Activated naive CD4-positive, alpha-beta T cell (primary cell): ENCODE results near the gene SYP.
"Not testable (repeated sequence)": the region's sequence is repeated elsewhere in the genome, so short reads cannot be mapped to it uniquely, and the experiment has no call there.

Experiments
- DNase-seq, 4 experiments: peaks; one replicate each; lab custom pipeline; 2025; lab: John Stamatoyannopoulos, UW

Gene SYP

DNA sequence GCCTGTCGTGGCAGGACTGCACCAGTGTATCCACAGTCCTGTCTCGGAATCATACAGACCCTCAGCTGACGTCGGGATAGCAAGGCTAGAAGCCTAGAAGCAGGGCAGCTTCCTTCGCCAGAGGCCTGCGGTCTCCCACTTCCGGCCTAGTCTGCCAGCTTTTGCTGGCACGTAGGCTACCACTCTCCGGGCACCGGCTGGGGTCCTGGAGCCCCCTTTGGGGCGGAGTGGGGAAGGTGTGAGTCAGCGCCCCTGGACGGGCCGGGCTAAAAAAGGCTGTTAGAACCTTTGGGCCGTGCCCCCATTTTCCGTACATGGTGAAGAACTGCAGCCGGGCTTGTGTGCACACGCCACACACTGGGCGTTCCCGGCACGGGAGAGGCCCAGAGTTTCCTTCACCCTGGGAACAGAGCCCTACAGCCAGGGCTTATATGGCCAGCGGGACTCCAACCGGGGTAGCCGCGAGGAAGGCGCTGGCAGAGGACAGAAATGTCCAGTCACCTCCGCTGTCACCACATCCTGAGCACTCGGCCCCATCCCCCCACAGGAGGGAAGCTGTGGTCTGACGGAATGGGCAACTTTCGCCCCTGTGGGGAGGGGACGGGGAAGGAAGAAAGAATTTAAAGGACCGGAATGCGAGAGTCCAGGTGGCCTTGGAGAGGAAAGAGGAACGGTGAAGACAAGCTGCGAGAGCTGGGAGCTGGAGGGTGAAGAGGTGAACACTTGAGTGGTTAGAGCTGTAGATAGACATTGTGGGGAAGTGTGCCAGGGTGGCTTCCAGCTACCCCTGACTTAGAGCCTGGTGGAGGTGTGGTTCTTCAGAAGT is 32.9 kb downstream of the SYP start:
- DNase-seq = peak in 3 of 4 experiments; percentile 5 to 34 (median 10)

DNA sequence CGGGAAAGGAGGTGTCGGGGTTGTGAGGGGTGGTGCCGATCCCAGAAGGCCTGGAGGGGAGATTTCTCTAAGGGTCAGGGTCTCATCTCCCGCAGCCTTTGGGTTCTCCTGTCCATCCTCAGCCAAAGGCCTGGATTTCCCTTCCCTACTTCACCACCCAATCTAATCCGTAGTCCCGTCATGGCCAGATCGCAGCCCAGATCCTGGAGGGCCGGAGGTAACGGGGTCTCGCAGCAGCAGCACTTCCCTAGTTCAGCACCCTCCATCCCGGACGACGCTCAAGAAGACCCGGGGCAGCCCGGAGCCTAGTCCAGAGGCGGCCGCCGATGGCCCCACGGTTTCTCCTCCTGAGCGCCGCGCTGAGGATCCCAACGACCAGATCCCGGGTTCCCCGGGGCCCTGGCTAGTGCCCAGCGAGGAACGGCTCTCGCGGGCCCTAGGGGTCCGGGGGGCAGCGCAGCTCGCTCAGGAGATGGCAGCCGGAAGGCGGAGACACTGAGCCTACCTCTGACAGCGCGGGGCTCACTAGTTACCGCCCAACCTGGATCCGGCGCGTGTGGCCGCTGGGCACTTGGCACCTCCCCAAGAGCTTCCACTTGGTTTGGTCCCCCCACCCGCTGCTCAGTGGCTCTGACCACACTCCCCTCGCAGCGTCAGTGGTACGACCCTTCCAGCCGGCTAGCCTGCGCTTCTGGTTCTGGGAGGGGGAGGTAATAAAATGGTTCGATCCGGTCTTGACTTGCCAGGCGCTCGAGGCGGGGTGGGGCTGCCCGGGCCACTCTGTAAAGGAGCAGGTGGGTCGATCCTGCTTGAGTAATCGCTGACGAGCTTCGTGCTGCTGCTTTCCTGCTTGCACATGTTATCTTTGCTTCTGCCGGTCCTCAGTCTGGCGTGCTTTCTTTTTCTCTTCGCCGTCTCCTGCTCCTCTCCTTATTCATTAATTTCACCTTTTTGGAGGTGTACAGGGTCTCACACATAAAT is 33.8 kb downstream of the SYP start:
- peak in 3 of 4 experiments; percentile 21 to 59 (median 22) for DNase-seq

DNA sequence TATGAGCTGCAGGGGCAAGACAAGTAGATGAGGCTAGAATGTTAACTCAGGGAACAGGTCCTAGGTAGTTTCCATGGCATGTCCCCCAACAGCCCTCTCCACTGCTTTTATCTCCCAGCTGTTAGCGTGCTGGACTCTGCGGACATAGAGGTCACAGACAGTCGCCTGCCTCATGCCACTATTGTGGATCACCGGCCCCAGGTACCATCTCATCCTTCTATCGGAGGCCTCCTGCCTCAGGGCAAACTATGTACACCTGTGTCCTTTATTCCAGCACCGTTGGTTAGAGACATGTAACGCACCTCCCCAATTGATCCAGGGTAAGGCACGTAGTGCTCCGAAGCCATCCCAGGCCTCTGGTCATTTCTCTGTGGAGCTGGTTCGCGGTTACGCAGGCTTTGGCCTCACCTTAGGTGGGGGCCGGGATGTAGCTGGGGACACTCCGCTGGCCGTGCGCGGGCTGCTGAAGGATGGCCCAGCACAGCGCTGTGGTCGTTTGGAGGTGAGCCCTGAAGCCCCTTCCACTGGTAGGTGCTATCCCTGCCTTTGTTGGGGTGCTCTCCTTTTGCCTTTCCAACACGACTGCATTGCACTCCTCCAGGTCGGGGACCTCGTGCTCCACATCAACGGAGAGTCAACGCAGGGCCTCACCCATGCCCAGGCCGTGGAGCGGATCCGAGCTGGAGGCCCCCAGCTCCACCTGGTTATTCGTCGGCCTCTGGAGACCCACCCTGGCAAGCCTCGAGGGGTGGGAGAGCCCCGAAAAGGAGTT is 35.2 kb downstream of the SYP start:
- DNase-seq = no peak

DNA sequence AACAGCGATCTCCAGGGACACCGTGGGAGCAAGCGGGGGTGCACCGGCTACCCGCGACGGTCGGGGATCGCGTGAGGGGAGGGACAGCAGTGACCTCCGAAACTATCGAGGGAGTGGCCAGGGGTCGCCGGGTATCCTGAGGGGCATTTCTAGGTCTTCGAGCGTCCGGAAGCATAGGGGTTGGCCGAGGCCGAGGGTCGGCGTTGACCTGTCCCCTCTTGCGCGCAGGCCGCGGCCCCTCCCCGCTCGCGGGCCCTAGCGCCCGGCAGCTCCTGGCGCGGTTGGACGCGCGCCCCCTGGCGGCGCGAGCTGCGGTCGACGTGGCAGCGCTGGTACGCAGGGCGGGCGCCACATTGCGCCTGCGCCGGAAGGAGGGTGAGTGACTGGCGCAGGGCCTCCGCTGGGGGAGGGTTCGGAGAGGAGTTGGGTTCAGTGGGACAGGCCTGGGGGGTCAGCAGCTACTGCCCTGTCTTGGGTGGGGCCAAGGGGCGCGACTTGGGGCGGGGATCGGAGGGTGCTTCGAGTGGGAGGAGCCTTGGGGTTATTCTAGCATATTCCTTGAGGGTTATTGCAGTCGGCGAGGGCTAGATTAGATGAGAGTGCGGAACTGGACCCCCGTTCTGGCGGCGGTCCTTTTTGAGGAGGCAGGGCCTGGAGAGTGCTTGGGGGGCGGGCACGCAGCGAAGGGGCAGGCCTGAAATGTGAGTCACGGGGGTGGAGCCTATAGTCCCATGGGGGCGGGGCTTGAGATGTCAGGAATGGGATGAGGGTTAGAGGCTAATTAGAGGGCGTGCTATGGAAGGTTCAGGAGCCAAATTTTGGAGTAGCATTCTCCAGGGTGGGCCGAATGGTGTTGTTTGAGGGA is 36.2 kb downstream of the SYP start:
- DNase-seq = peak; percentile 30 to 72 (median 46)

DNA sequence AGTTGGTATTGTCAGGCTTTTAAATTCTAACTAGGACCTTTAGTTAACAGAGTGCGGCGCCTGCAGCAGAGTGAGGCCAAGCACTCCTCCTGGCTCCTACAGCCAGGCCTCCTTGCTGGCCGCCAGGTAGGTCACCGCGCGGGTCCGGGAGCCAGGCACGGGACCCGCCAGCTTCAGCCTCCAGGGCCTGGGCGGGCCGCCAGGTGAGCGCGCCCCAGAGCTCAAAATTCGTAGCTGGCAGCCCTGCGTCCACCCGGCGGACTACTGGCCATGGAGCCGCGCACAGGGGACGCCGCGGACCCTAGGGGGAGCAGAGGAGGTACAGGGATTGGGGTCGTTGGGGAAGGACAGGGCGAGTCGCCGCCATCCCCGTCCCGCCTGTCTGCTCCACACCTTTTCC is 37.4 kb downstream of the SYP start, which contains the start of gene MAGIX:
TSS of gene MAGIX (plus strand) at position 139 of the 400 bp plus-strand sequence. CDS start at position 271, 132 bp downstream.
- no peak for DNase-seq

DNA sequence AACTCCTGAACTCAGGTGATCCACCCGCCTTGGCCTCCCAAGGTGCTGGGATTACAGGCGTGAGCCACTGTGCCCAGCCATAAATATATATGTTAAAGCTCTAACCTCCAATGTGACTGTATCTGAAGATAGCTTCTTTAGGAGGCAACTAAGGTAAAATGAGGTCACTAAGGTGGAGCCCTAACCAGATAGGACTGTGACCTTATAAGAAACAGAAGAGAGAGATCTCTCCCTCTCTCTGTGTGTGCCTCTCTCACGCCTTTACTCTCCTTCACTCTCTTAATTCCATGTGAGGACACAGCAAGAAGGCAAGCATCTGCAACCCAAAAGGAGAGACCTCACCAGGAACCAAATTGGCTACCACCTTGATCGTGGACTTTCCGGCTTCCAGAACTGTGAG is 38.4 kb downstream of the SYP start:
- DNase-seq = no peak

DNA sequence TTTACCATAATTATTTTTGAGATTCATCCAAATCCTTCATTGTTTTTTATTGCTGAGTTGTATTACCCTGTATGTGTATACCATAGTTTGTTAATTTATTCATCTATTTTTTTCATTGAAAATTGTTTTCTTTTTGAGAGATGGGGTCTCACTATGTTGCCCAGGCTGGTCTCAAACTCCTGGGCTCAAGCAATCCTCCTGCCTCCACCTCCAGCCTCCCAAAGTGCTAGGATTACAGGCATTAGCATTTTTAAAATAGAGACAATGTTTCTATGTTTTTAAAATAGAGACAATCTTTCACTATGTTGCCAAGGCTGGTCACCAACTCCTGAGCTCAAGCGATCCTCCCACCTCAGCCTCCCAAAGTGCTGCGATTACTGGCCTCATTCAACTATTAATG is 39.1 kb downstream of the SYP start:
- DNase-seq = no peak

DNA sequence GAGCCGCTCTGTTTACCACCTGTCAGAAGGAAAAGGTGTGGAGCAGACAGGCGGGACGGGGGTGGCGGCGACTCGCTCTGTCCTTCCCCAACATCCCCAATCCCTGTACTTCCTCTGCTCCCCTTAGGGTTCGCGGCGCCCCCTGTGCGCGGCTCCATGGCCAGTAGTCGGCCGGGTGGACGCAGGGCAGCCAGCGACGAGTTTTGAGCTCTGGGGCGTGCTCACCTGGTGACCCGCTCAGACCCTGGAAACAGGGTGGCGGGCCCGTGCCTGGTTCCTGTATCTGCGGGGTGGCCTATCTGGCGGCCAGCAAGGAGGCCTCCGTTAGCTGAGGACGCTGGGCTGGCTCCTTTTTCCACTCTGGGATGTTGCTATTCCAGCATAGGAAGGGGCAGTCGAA is 42.8 kb downstream of the SYP start:
- no peak for DNase-seq

DNA sequence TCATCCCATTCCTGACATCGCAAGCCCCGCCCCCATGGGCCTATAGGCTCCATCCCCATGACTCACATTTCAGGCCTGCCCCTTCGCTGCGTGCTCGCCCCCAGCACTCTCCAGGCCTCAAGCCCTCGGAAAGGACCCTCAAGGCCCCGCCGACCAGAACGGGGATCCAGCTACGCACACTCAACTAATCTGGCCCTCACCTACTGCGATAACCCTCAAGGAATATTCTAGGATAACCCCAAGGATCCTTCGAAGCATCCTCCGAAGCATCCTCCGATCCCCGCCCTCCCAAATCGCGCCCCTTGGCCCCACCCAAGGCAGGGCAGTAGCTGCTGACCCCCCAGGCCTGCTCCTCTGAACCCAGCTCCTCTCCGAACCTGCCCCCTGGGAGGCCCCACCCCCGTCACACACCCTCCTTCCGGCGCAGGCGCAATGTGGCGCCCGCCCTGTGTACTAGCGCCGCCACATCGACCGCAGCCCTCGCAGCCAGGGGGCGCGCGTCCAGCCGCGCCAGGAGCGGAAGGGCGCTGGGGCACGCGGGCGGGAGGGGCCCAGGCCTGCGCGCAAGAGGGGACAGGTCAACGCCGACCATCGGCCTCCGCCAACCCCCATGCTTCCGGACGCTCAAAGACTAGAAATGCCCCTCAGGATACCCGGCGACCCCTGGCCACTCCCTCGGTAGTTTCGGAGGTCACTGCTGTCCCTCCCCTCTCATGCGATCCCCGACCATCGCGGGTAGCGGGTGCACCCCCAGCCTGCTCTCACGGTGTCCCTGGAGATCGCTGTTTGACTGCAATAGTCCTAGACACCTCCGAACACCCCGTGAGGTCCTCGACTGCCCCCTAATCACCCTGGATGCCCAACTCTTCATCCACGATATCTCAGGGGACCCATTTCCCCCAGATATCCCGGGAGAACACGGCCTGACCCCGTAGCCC is 43.8 kb downstream of the SYP start:
- DNase-seq = peak; percentile 43 to 84 (median 68)

DNA sequence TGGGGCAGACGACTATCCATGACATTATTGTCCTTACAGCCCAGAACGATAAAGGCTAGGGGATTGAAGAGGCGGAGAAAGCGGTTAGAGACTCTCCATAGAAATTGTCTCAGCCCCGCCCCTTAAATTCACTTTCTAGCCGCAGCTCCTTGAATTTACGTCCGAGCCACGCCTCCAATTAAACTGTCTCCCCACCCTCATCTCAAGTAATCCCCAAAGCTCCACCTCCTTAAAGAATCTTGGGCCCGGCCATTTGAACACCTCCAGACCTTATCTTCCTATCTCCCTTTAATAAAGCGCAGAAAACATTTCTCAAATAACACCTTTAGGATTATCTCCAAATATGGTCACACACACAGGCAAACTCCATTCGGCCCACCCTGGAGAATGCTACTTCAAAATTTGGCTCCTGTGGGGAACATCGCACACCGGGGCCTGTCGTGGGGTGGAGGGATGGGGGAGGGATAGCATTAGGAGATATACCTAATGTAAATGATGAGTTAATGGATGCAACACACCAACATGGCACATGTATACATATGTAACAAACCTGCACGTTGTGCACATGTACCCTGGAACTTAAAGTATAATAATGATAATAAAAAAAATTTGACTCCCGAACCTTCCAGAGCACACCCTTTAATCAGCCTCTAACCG is 44.6 kb downstream of the SYP start:
- no peak for DNase-seq

DNA sequence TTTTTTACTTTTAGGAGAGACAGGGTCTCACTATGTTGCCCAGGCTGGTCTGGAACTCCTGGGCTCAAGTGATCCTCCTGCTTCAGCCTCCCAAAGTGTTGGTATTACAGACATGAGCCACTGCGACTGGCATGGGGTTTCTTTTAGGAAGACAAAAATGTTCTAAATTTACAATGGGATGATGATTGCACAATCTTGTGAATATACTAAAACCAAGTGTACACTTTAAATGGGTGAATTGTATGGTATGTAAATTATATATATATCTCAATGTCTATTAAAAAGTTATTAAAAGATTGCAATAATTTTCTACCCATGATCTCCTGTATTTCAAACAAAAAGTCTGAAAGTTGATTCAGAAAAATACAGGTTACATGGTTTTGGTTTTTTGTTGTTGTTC is 46.5 kb downstream of the SYP start:
- DNase-seq = no peak

DNA sequence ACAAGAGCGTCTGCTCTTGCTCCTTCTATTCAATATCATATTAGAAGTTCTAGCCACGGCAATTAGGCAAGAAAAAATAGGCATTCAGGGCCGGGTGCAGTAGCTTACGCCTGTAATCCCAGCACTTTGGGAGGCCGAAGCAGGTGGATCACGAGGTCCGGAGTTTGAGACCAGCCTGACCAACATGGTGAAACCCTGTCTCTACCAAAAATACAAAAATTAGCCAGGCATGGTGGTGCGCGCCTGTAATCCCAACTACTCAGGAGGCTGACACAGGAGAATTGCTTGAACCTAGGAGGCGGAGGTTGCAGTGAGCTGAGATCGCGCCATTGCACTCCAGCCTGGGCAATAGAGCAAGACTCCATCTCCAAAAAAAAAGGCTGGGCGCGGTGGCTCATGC is 50.7 kb downstream of the SYP start:
- DNase-seq = not testable (repeated sequence)

DNA sequence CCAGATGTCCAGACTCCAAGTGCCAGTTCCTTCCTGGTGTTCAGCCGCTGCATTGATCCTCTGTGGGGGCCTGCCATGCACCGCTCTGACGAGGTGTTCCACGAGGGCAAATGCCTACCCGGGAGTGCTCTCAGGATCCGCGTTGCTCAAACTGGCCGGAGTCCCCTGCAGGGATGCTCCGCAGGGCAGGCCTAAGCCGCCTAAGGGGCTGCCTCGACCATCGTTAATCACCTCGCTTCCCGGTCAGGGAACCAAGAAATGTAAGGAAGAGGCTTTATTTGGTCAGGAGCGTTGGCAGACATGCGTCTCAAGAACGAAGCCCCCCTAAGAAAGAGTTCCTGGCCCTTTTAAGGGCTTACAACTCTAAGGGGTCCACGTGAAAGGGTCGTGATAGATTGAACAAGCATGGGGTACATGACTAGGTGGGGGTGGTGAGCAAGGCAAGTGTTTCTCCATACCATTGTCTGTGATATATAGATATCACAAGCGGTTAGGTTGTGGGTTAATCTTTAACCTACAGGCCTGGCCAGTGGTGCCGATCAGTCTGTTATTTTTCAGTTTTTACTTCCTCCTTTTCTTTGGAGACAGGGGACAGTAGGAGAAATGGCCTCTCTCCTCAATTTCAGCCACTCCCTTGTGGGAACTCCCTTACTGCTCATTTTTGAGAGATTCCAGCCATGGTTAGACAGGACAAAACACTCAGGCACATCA is 51.4 kb downstream of the SYP start:
- DNase-seq = not testable (repeated sequence)

DNA sequence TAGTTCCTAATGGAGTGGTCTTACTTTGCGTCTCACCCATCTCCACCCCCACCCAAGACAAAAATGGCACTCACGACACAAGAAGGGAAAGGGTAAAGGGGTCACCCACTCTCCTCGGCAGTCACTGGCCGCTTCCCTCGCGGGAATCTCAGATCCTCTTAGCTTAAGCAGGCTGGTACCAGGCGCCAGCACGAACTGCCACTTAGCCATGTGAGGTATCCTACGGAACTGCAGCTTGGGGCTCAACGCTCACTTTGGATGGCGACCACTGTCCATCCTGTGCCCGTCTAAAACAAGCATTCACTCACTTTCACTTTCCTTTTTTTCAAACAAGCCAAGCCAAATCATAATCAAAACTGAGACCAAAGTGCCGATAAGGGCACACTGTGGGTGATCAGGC is 52.1 kb downstream of the SYP start:
- no peak for DNase-seq

DNA sequence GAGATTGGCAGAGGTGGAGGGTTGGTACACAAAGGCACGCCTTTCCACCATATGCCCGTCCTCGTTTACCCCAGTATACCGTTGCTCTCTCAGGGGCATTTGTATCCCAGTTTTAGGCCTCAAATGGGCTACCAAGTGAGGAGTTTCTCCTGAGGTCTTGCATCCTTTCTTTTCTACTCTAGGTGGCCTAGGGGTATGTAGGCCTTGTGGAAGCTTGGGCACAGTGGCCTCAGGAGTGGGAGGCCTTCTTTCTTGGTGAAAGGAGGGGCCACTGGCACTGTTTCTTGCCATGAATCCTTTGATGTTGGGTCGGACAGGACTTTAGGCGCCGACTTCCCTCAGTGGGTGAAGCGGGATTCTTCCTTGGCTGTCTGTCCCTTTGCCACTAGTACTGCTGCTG is 52.7 kb downstream of the SYP start:
- DNase-seq = no peak

DNA sequence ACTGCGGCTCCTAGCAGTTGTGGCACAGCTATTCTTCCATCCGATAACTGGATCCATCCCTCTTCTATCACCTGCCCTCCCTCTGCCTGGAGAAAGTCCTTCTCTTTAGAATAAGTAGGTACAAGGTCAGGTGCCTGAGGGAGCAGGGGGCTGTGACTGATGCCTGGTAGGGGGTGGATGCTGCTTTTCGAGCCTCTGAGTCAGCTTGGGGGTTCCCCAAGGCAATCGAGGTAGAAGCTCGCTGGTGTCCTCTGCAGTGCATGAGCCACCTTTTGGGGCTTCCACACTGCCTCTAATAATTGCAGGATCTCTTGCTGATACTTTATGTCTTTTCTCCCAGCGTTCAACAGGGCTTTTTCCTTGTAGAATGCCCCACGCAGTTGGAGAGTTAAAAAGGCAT is 56.8 kb downstream of the SYP start:
- not testable (repeated sequence) for DNase-seq

DNA sequence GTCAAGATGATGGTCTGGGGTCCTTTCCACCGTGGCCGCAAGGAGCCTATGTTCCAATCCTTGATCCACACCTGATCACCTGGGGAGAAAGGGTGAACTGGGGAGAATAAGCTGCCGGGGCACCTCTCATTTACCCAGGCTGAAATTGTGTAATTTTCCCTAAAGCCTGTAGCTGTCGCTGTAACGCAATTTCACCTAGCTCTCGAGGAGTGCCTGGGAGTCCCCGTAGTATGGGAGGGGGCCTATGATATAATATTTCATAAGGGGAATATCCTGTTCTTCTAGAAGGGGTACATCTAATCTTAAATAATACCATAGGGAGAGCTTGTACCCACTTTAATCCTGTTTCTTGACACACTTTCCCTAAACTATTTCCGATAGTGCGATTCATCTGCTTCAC is 57.7 kb downstream of the SYP start:
- DNase-seq = not testable (repeated sequence)

DNA sequence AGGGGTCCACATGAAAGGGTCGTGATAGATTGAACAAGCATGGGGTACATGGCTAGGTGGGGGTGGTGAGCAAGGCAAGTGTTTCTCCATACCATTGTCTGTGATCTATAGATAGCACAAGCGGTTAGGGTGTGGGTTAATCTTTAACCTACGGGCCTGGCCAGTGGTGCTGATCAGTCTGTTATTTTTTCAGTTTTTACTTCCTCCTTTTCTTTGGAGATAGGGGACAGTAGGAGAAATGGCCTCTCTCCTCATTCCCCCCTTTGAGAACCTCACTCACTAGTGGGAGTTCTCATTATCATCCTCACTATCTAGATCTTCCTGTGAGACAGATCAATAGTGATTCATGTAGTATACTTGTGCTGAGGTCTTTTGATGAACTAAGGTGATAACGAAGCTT is 60.3 kb downstream of the SYP start:
- DNase-seq = no peak
